ENCODE data around the gene ZDHHC14. TPM values are rescaled to one million over a fixed set of nuclear protein-coding genes. Genes with fewer than 3 reads are reported as not detected.
"Not testable (repeated sequence)": the region's sequence is repeated elsewhere in the genome, so short reads cannot be mapped to it uniquely, and the experiment has no call there.

Gene ZDHHC14
- total RNA-seq, 2 experiments from 2014 or later, result 10.7 to 12.1 TPM

GRCh38 chr6:157556144-157556645 is 175.2 kb downstream of the ZDHHC14 start:
- DNase-seq (peak; percentile 19), ATAC-seq (no peak)
- ChIA-PET CTCF (interaction anchor here (0.6 kb wide), 1 partner anchor 62 kb away, joined by 3 read pairs; no protein-coding TSS in a partner anchor), POLR2A (no interaction called here)
- Mint-ChIP-seq H3K36me3 (ENCODE audit: low read depth) (peaks cover 24% of the 10 kb centered on the region), H3K4me3 (no peak overlapping the region), H3K4me1 (ENCODE audit: low read depth) (peaks cover 66% of the 10 kb centered on the region), H3K9me3 (ENCODE audit: insufficient read depth) (no peaks in the 10 kb centered on the region), H3K27me3 (ENCODE audit: low read depth) (peaks cover 5% of the 10 kb centered on the region), H3K27ac (peak overlapping the region; percentile 60)

- Mint-ChIP-seq H3K27me3 (ENCODE audit: low read depth) (peaks cover 5% of the 10 kb centered on the region), H3K9me3 (ENCODE audit: insufficient read depth) (no peaks in the 10 kb centered on the region), H3K36me3 (ENCODE audit: low read depth) (peaks cover 29% of the 10 kb centered on the region), H3K4me3 (peak overlapping the region; percentile 6), H3K27ac (peak overlapping the region; percentile 60), H3K4me1 (ENCODE audit: low read depth) (peaks cover 66% of the 10 kb centered on the region)
- ChIA-PET POLR2A (interaction anchor here (0.9 kb wide), 1 partner anchor 21 kb away, joined by 3 read pairs; no protein-coding TSS in a partner anchor), CTCF (interaction anchor here (0.9 kb wide), 2 partner anchors 11 to 242 kb away, joined by 3 to 5 read pairs; no protein-coding TSS in a partner anchor)
- peak; percentile 20 for DNase-seq
- ATAC-seq, result no peak
Measured at GRCh38 chr6:157556671-157557430, 175.9 kb downstream of the ZDHHC14 start.

- POLR2A ChIA-PET, result interaction anchor here (0.9 kb wide), 1 partner anchor 22 kb away, joined by 3 read pairs; no protein-coding TSS in a partner anchor
Measured at GRCh38 chr6:157557559-157557958, 176.6 kb downstream of the ZDHHC14 start.

GRCh38 chr6:157558049-157558448 is 177.1 kb downstream of the ZDHHC14 start:
- peaks cover 73% of the 10 kb centered on the region for H3K4me1 Mint-ChIP-seq (ENCODE audit: low read depth)
- H3K9me3 Mint-ChIP-seq (ENCODE audit: insufficient read depth), result no peaks in the 10 kb centered on the region
- DNase-seq, result no peak
- peak overlapping the region; percentile 40 for H3K27ac Mint-ChIP-seq
- no peak for ATAC-seq
- peaks cover 3% of the 10 kb centered on the region for H3K27me3 Mint-ChIP-seq (ENCODE audit: low read depth)
- POLR2A ChIA-PET, result interaction anchor here (0.9 kb wide), 1 partner anchor 23 kb away, joined by 3 read pairs; no protein-coding TSS in a partner anchor
- H3K4me3 Mint-ChIP-seq, result no peak overlapping the region
- CTCF ChIA-PET, result interaction anchor here (0.9 to 1.0 kb wide), 3 partner anchors 10 to 243 kb away, joined by 3 to 5 read pairs (median 3); no protein-coding TSS in a partner anchor
- peaks cover 29% of the 10 kb centered on the region for H3K36me3 Mint-ChIP-seq (ENCODE audit: low read depth)

More at GRCh38 chr6:157557559-157557958, 176.6 kb downstream of the ZDHHC14 start:
- Mint-ChIP-seq H3K27me3 (ENCODE audit: low read depth) (peaks cover 5% of the 10 kb centered on the region), H3K9me3 (ENCODE audit: insufficient read depth) (no peaks in the 10 kb centered on the region), H3K27ac (peak overlapping the region; percentile 60), H3K4me3 (peak overlapping the region; percentile 6), H3K4me1 (ENCODE audit: low read depth) (peaks cover 68% of the 10 kb centered on the region), H3K36me3 (ENCODE audit: low read depth) (peaks cover 29% of the 10 kb centered on the region)
- ATAC-seq (peak; percentile 50), DNase-seq (peak; percentile 60)
- CTCF ChIA-PET, result interaction anchor here (0.9 kb wide), 2 partner anchors 10 to 243 kb away, joined by 3 to 5 read pairs; no protein-coding TSS in a partner anchor

- Mint-ChIP-seq H3K27ac (peak overlapping the region; percentile 18), H3K4me1 (ENCODE audit: low read depth) (peaks cover 79% of the 10 kb centered on the region), H3K27me3 (ENCODE audit: low read depth) (no peaks in the 10 kb centered on the region), H3K9me3 (ENCODE audit: insufficient read depth) (no peaks in the 10 kb centered on the region), H3K36me3 (ENCODE audit: low read depth) (peaks cover 30% of the 10 kb centered on the region), H3K4me3 (no peak overlapping the region)
- ATAC-seq (no peak), DNase-seq (no peak)
- POLR2A ChIA-PET, result interaction anchor here (0.7 kb wide), 1 partner anchor 600 kb away, joined by 3 read pairs; no protein-coding TSS in a partner anchor
- CTCF ChIA-PET, result interaction anchor here (1.0 to 1.3 kb wide), 2 partner anchors 12 to 13 kb away, joined by 3 to 4 read pairs; no protein-coding TSS in a partner anchor
Measured at GRCh38 chr6:157558487-157559200, 177.7 kb downstream of the ZDHHC14 start.

- H3K4me1 Mint-ChIP-seq (ENCODE audit: low read depth), result peaks cover 85% of the 10 kb centered on the region
- H3K4me3 Mint-ChIP-seq, result no peak overlapping the region
- H3K9me3 Mint-ChIP-seq (ENCODE audit: insufficient read depth), result no peaks in the 10 kb centered on the region
- H3K36me3 Mint-ChIP-seq (ENCODE audit: low read depth), result peaks cover 30% of the 10 kb centered on the region
- ATAC-seq (no peak), DNase-seq (no peak)
- H3K27ac Mint-ChIP-seq, result no peak overlapping the region
- CTCF ChIA-PET, result interaction anchor here (0.9 to 1.3 kb wide), 4 partner anchors 12 to 107 kb away, joined by 3 to 4 read pairs (median 3); no protein-coding TSS in a partner anchor
- POLR2A ChIA-PET, result no interaction called here
- H3K27me3 Mint-ChIP-seq (ENCODE audit: low read depth), result no peaks in the 10 kb centered on the region
Measured at GRCh38 chr6:157559201-157559756, 178.3 kb downstream of the ZDHHC14 start.

- Mint-ChIP-seq H3K36me3 (ENCODE audit: low read depth) (peaks cover 34% of the 10 kb centered on the region), H3K4me1 (ENCODE audit: low read depth) (peaks cover 91% of the 10 kb centered on the region)
- ATAC-seq; H3K9me3 Mint-ChIP-seq (ENCODE audit: insufficient read depth); DNase-seq; H3K27me3 Mint-ChIP-seq (ENCODE audit: low read depth); POLR2A ChIA-PET; H3K4me3 Mint-ChIP-seq; H3K27ac Mint-ChIP-seq: not testable (repeated sequence)
- CTCF ChIA-PET, result interaction anchor here (0.9 to 1.0 kb wide), 2 partner anchors 33 to 106 kb away, joined by 3 read pairs; no protein-coding TSS in a partner anchor
Measured at GRCh38 chr6:157560063-157560462, 179.1 kb downstream of the ZDHHC14 start.

GRCh38 chr6:157560691-157561413 is 179.9 kb downstream of the ZDHHC14 start:
- no peak overlapping the region for H3K27ac Mint-ChIP-seq

GRCh38 chr6:157561414-157561790 is 180.4 kb downstream of the ZDHHC14 start:
- ATAC-seq (no peak), DNase-seq (no peak)
- Mint-ChIP-seq H3K27me3 (ENCODE audit: low read depth) (no peaks in the 10 kb centered on the region), H3K9me3 (ENCODE audit: insufficient read depth) (no peaks in the 10 kb centered on the region), H3K4me1 (ENCODE audit: low read depth) (peaks cover 86% of the 10 kb centered on the region), H3K27ac (no peak overlapping the region), H3K4me3 (no peak overlapping the region), H3K36me3 (ENCODE audit: low read depth) (peaks cover 41% of the 10 kb centered on the region)
- POLR2A ChIA-PET, result no interaction called here
- CTCF ChIA-PET, result no interaction called here

More at GRCh38 chr6:157560691-157561413, 179.9 kb downstream of the ZDHHC14 start:
- POLR2A ChIA-PET, result no interaction called here
- H3K36me3 Mint-ChIP-seq (ENCODE audit: low read depth), result peaks cover 38% of the 10 kb centered on the region
- H3K9me3 Mint-ChIP-seq (ENCODE audit: insufficient read depth), result no peaks in the 10 kb centered on the region
- H3K27me3 Mint-ChIP-seq (ENCODE audit: low read depth), result no peaks in the 10 kb centered on the region
- peaks cover 90% of the 10 kb centered on the region for H3K4me1 Mint-ChIP-seq (ENCODE audit: low read depth)
- no peak for DNase-seq
- no peak for ATAC-seq
- CTCF ChIA-PET, result no interaction called here
- no peak overlapping the region for H3K4me3 Mint-ChIP-seq

- peak overlapping the region; percentile 36 for H3K4me3 Mint-ChIP-seq
- H3K27ac Mint-ChIP-seq, result peak overlapping the region; percentile 82
- no peaks in the 10 kb centered on the region for H3K9me3 Mint-ChIP-seq (ENCODE audit: insufficient read depth)
- ATAC-seq (peak; percentile 32), DNase-seq (peak; percentile 33)
- H3K4me1 Mint-ChIP-seq (ENCODE audit: low read depth), result peaks cover 80% of the 10 kb centered on the region
- H3K36me3 Mint-ChIP-seq (ENCODE audit: low read depth), result peaks cover 46% of the 10 kb centered on the region
- no peaks in the 10 kb centered on the region for H3K27me3 Mint-ChIP-seq (ENCODE audit: low read depth)
- ChIA-PET CTCF (interaction anchor here (0.9 to 1.0 kb wide), 2 partner anchors 35 to 261 kb away, joined by 3 to 4 read pairs; no protein-coding TSS in a partner anchor), POLR2A (interaction anchor here (0.6 to 1.1 kb wide), 2 partner anchors 35 to 44 kb away, joined by 3 to 4 read pairs; no protein-coding TSS in a partner anchor)
Measured at GRCh38 chr6:157561929-157562810, 181.2 kb downstream of the ZDHHC14 start.
